H1 (cell line): Measurements from ENCODE around the gene BEX2. TPM values are rescaled to one million over a fixed set of nuclear protein-coding genes. Genes with fewer than 3 reads are reported as not detected.

ENCODE experiments used
- CTCF ChIA-PET: fragments of 300-600 bp; sonication (Branson Sonifier 250); formaldehyde crosslinking; loops from one replicate; lab custom pipeline; 2021; ENCODE audit not compliant: partially characterized antibody; lab: Charles Lee
- POLR2A ChIA-PET: fragments of 300-600 bp; sonication (Branson Sonifier 250); formaldehyde crosslinking; loops from one replicate; lab custom pipeline; 2021; ENCODE audit warnings: inconsistent platforms; ENCODE audit not compliant: partially characterized antibody; lab: Charles Lee
- DNase-seq, 2 experiments: peaks; one replicate each; pipeline versions ENCODE4 v3.0.0 to v3.0.0-alpha.2; 2010 to 2022; ENCODE audit warnings: low spot score in 2 of 2, low read depth in 1 of 2, mixed read lengths in 1 of 2
- FAIRE-seq: peaks from 2 replicates; lab custom pipeline; 2011; peaks lifted over from hg19 to GRCh38; lab: Jason Lieb, UNC
- H2AFZ ChIP-seq: 2 replicates; pipeline ENCODE4 v1.8.1; 2012; ENCODE audit warnings: low read length, inconsistent platforms
- H2AK5ac ChIP-seq: 2 replicates; pipeline ENCODE4 v1.6.1; 2013; ENCODE audit warnings: low read depth, low read length
- H2BK120ac ChIP-seq: replicated peaks from 2 replicates; pipeline ENCODE3; 2013; ENCODE audit warnings: low read depth, low read length, inconsistent platforms
- H2BK12ac ChIP-seq: 2 replicates; pipeline ENCODE4 v1.6.1; 2013; ENCODE audit warnings: low read depth, low read length
- H2BK15ac ChIP-seq: 2 replicates; pipeline ENCODE4 v1.6.1; 2013; ENCODE audit warnings: low read length
- H2BK20ac ChIP-seq: 2 replicates; pipeline ENCODE4 v1.6.1; 2013; ENCODE audit warnings: low read length
- H2BK5ac ChIP-seq: 2 replicates; pipeline ENCODE4 v1.6.1; 2013; ENCODE audit warnings: low read depth, low read length
- H3K14ac ChIP-seq: 2 replicates; pipeline ENCODE4 v1.6.1; 2013; ENCODE audit warnings: inconsistent platforms; ENCODE audit not compliant: insufficient read length
- H3K18ac ChIP-seq: 2 replicates; pipeline ENCODE4 v1.6.1; 2013; ENCODE audit warnings: low read length; ENCODE audit errors: extremely low read depth
- H3K23ac ChIP-seq: 2 replicates; pipeline ENCODE4 v1.6.1; 2013; ENCODE audit warnings: inconsistent platforms; ENCODE audit not compliant: insufficient read length
- H3K23me2 ChIP-seq: 2 replicates; pipeline ENCODE4 v1.6.1; 2013; ENCODE audit warnings: low read depth, low read length
- H3K27ac ChIP-seq: 2 replicates; pipeline ENCODE4 v1.6.1; 2011; ENCODE audit warnings: low read depth, low read length, inconsistent platforms
- H3K27me3 ChIP-seq, 4 experiments: replicated peaks in 1 of 4; 1 replicate in 1 of 4; 2 replicates in 3 of 4; pipeline versions ENCODE4 v1.6.1 to v1.8.1; 2011 to 2013; ENCODE audit warnings: low read length in 3 of 4, mild to moderate bottlenecking in 3 of 4, inconsistent platforms in 2 of 4, mixed read lengths in 2 of 4, moderate library complexity in 1 of 4; ENCODE audit not compliant: control insufficient read depth in 3 of 4, insufficient read depth in 3 of 4; ENCODE audit errors: extremely low read depth in 1 of 4
- H3K36me3 ChIP-seq, 4 experiments: 2 replicates each; pipeline versions ENCODE4 v1.6.1 to v1.8.1; 2011 to 2013; ENCODE audit warnings: mild to moderate bottlenecking in 4 of 4, low read length in 3 of 4, moderate library complexity in 2 of 4, control low read depth in 1 of 4, inconsistent platforms in 1 of 4; ENCODE audit not compliant: insufficient read depth in 4 of 4, control insufficient read depth in 2 of 4
- H3K4ac ChIP-seq: replicated peaks from 2 replicates; pipeline ENCODE3; 2013; ENCODE audit warnings: low read length, low read depth, mixed read lengths, inconsistent platforms; ENCODE audit not compliant: insufficient read length
- H3K4me1 ChIP-seq, 4 experiments: replicated peaks in 1 of 4; 1 replicate in 1 of 4; 2 replicates in 3 of 4; pipeline versions ENCODE4 v1.6.1 to v1.8.1; 2011 to 2013; ENCODE audit warnings: low read length in 3 of 4, inconsistent platforms in 2 of 4, mixed read lengths in 1 of 4; ENCODE audit not compliant: insufficient read depth in 4 of 4, control insufficient read depth in 3 of 4
- H3K4me2 ChIP-seq, 2 experiments: 2 replicates each; pipeline versions ENCODE4 v1.6.1 to v1.8.1; 2011 to 2013; ENCODE audit warnings: low read depth in 2 of 2, low read length in 2 of 2, control low read depth in 1 of 2, inconsistent platforms in 1 of 2, mild to moderate bottlenecking in 1 of 2; ENCODE audit not compliant: insufficient read depth in 1 of 2
- H3K4me3 ChIP-seq, 4 experiments: fragments of 200-600, 300-600 bp in 1 of 4; sonication (generic), shearing (Covaris generic), sonication (Bioruptor Twin) in 1 of 4; 2 replicates each; pipeline versions ENCODE4 v1.5.1 to v1.8.1; 2011 to 2016; ENCODE audit warnings: low read length in 4 of 4, low read depth in 3 of 4, control low read depth in 2 of 4, inconsistent platforms in 2 of 4, mild to moderate bottlenecking in 2 of 4, mixed read lengths in 1 of 4, moderate library complexity in 1 of 4; ENCODE audit not compliant: insufficient read depth in 2 of 4; ENCODE audit errors: extremely low read depth in 1 of 4
- H3K56ac ChIP-seq: replicated peaks from 2 replicates; pipeline ENCODE3; 2013; ENCODE audit warnings: low read depth, mild to moderate bottlenecking, mixed read lengths, low read length, inconsistent platforms; ENCODE audit not compliant: insufficient read length
- H3K79me1 ChIP-seq: 2 replicates; pipeline ENCODE4 v1.6.1; 2013; ENCODE audit warnings: low read depth, low read length, control low read depth
- H3K79me2 ChIP-seq, 2 experiments: 2 replicates each; pipeline versions ENCODE4 v1.6.1 to v1.8.1; 2012 to 2013; ENCODE audit warnings: low read length in 2 of 2, mild to moderate bottlenecking in 2 of 2, inconsistent platforms in 1 of 2; ENCODE audit not compliant: insufficient read depth in 2 of 2, control insufficient read depth in 1 of 2
- H3K9ac ChIP-seq, 4 experiments: replicated peaks in 1 of 4; 1 replicate in 1 of 4; 2 replicates in 3 of 4; pipeline versions ENCODE4 v1.6.1 to v1.8.1; 2011 to 2013; ENCODE audit warnings: low read depth in 3 of 4, low read length in 3 of 4, control low read depth in 2 of 4, mild to moderate bottlenecking in 2 of 4, moderate library complexity in 2 of 4, inconsistent platforms in 1 of 4; ENCODE audit errors: extremely low read depth in 1 of 4
- H3K9me3 ChIP-seq, 2 experiments: 2 replicates each; pipeline versions ENCODE4 v1.6.1 to v1.8.1; 2012 to 2013; ENCODE audit warnings: mild to moderate bottlenecking in 2 of 2, moderate library complexity in 2 of 2, control low read depth in 1 of 2, inconsistent platforms in 1 of 2, low read depth in 1 of 2, low read length in 1 of 2, mixed read lengths in 1 of 2; ENCODE audit not compliant: insufficient read depth in 2 of 2
- H4K20me1 ChIP-seq, 2 experiments: replicated peaks in 1 of 2; 2 replicates each; pipeline versions ENCODE3 to v1.8.1; 2011 to 2013; ENCODE audit warnings: inconsistent platforms in 2 of 2, low read length in 2 of 2, mild to moderate bottlenecking in 1 of 2; ENCODE audit not compliant: insufficient read depth in 2 of 2, control insufficient read depth in 1 of 2
- H4K5ac ChIP-seq: 2 replicates; pipeline ENCODE4 v1.6.1; 2013; ENCODE audit warnings: low read length, low read depth, mixed read lengths, inconsistent platforms; ENCODE audit not compliant: insufficient read length
- H4K8ac ChIP-seq: 2 replicates; pipeline ENCODE4 v1.8.0; 2013; ENCODE audit warnings: mild to moderate bottlenecking, moderate library complexity, low read length, inconsistent platforms; ENCODE audit not compliant: insufficient read depth; ENCODE audit errors: extremely low read depth
- H4K91ac ChIP-seq: replicated peaks from 2 replicates; pipeline ENCODE3; 2013; ENCODE audit warnings: low read length, mixed read lengths, inconsistent platforms; ENCODE audit not compliant: insufficient read length
- CREB1 ChIP-seq: IDR thresholded peaks from 2 replicates; pipeline ENCODE4 v1.6.1; 2012; ENCODE audit warnings: inconsistent platforms
- KDM1A ChIP-seq: fragments of 200-600, 300-600 bp; sonication (generic); IDR thresholded peaks from 2 replicates; pipeline ENCODE4 v1.7.1; 2016; ENCODE audit warnings: mild to moderate bottlenecking, low read length, borderline replicate concordance
- MAFK ChIP-seq: IDR thresholded peaks from 2 replicates; pipeline ENCODE4 v1.6.1; 2012; ENCODE audit warnings: low read depth, mild to moderate bottlenecking, improper control_type of control experiment, low read length
- POLR2A ChIP-seq, 2 experiments: IDR thresholded peaks; 1 replicate in 1 of 2; 2 replicates in 1 of 2; pipeline ENCODE4 v1.6.1; 2011; ENCODE audit warnings: low read depth in 2 of 2, low read length in 2 of 2, mild to moderate bottlenecking in 2 of 2; ENCODE audit errors: control extremely low read depth in 1 of 2
- POU5F1 ChIP-seq: IDR thresholded peaks from 2 replicates; pipeline ENCODE4 v1.6.1; 2011; ENCODE audit warnings: low read depth, mild to moderate bottlenecking, low read length, moderate library complexity
- RAD21 ChIP-seq, 2 experiments: IDR thresholded peaks in 1 of 2; conservative IDR thresholded peaks in 1 of 2; 2 replicates each; pipeline ENCODE4 v1.6.1; 2011; ENCODE audit warnings: low read depth in 2 of 2, low read length in 2 of 2, improper control_type of control experiment in 1 of 2, inconsistent platforms in 1 of 2, mild to moderate bottlenecking in 1 of 2, moderate library complexity in 1 of 2
- SAP30 ChIP-seq: fragments of 300-600 bp; sonication (generic); IDR thresholded peaks from 2 replicates; pipeline ENCODE4 v1.7.1; 2012; ENCODE audit warnings: low read length, moderate library complexity, mild to moderate bottlenecking, inconsistent platforms; ENCODE audit not compliant: insufficient read depth, insufficient replicate concordance
- SRF ChIP-seq: IDR thresholded peaks from 2 replicates; pipeline ENCODE4 v1.6.1; 2011; ENCODE audit warnings: mild to moderate bottlenecking, low read depth, low read length, moderate library complexity
- YY1 ChIP-seq: IDR thresholded peaks from 2 replicates; pipeline ENCODE4 v1.6.1; 2011; ENCODE audit warnings: low read depth, mild to moderate bottlenecking, low read length
- WGBS, 2 experiments: shearing (Covaris generic) in 1 of 2; methylation state at CpG; one replicate each; pipeline versions ENCODE4 v1.1.6 to v1.1.7; 2013 to 2015; ENCODE audit warnings: low lambda C conversion rate in 2 of 2, mixed read lengths in 2 of 2, inconsistent platforms in 1 of 2, low coverage in 1 of 2, missing lambda C conversion rate in 1 of 2; ENCODE audit not compliant: insufficient replicate concordance in 2 of 2, insufficient coverage in 1 of 2, insufficient read length in 1 of 2; ENCODE audit errors: extremely low coverage in 1 of 2, missing lambda C conversion rate in 1 of 2; 5-methylcytosine and 5-hydroxymethylcytosine counted together
- polyA plus RNA-seq, 7 experiments: library from polyadenylated mRNA; depleted of rRNA in 3 of 7; stranded (reverse) in 5 of 7; unstranded in 2 of 7; fragments of >200 nt in 5 of 7; fragments of 200-250 nt in 2 of 7; gene quantifications; 1 replicate in 5 of 7; 2 replicates in 1 of 7; 4 replicates in 1 of 7; pipeline versions ENCODE4 v1.2.1 to v1.2.3, GENCODE V29; 2011 to 2013; ENCODE audit warnings: missing spikeins in 2 of 7, mixed read lengths in 2 of 7
- total RNA-seq: library from RNA; stranded (reverse); fragmentation: NEBNext Ultra II Directional; extraction: Animal tissue kit (Norgen Biotek cat#: 25700); gene quantifications from 2 replicates; pipeline ENCODE4 v1.2.1, GENCODE V29; 2021

The BEX2 gene
- total and polyA plus RNA-seq, 2 of the 8 experiments (the other 6 are each of a cell fraction or from before 2014, with no cell fraction given): 53.8 to 60.2 TPM

- WGBS, 2 experiments: 67% methylated on average over 1 of the region's 1 CpG; no CpG with 5 or more reads in 1 of the 2 experiments
- Histone ChIP-seq H3K27ac (no peak overlapping the region), H2BK120ac (no peak overlapping the region), H3K4me1 (no peaks in the 10 kb centered on the region), H2BK20ac (no peak overlapping the region), H3K36me3 (no peaks in the 10 kb centered on the region), H3K79me2 (no peaks in the 10 kb centered on the region), H2BK12ac (no peak overlapping the region), H3K23me2 (peaks cover 3% of the 10 kb centered on the region; the same call in 1 of the 2 replicates), H3K56ac (no peak overlapping the region), H3K18ac (no peak overlapping the region), H4K91ac (no peak overlapping the region), H3K14ac (no peak overlapping the region), H3K4me3 (no peak overlapping the region), H3K23ac (no peak overlapping the region), H4K5ac (no peak overlapping the region), H3K79me1 (no peaks in the 10 kb centered on the region), H4K20me1 (no peaks in the 10 kb centered on the region), H2AK5ac (no peak overlapping the region), H2BK5ac (no peak overlapping the region), H3K4me2 (no peak overlapping the region), H4K8ac (no peak overlapping the region), H3K9ac (no peak overlapping the region), H3K4ac (no peak overlapping the region), H3K27me3 (no peaks in the 10 kb centered on the region; a peak in 1 of 7 replicates), H3K9me3 (peaks cover 2 to 8% of the 10 kb centered on the region in 2 experiments; a peak in 2 of 4 replicates), H2AFZ (no peak overlapping the region), H2BK15ac (no peak overlapping the region)
- ChIA-PET CTCF (no interaction called here), POLR2A (no interaction called here)
- TF ChIP-seq KDM1A (no peak), SAP30 (no peak), MAFK (no peak), YY1 (no peak), POLR2A (IDR thresholded peaks at IDR 0.05; ENCODE audit: control extremely low read depth in 1 of 2, low read depth in 2 of 2, low read length in 2 of 2) (no peak), RAD21 (IDR thresholded peaks at IDR 0.05 in 1 of 2, conservative IDR thresholded peaks at IDR 0.05 in 1 of 2; ENCODE audit: low read depth in 2 of 2, low read length in 2 of 2) (no peak), SRF (no peak), POU5F1 (no peak), CREB1 (no peak)
- DNase-seq (no peak), FAIRE-seq (no peak)
Measured at GRCh38 chrX:103279624-103280023, 31.2 kb downstream of the BEX2 start.
